ENCODE measurements around the gene SLC39A8.

The SLC39A8 gene

GRCh38 chr4:102338405-102338804, 6.9 kb downstream of the SLC39A8 start:
- DNase-seq = no peak

- DNase-seq = no peak
Measured at GRCh38 chr4:102335616-102336015, 9.7 kb downstream of the SLC39A8 start.

GRCh38 chr4:102334624-102335023, 10.7 kb downstream of the SLC39A8 start:
- DNase-seq = no peak

- no peak for DNase-seq
Measured at GRCh38 chr4:102333787-102334186, 11.5 kb downstream of the SLC39A8 start.

GRCh38 chr4:102328045-102328444, 17.2 kb downstream of the SLC39A8 start:
- DNase-seq = no peak

GRCh38 chr4:102326951-102327350, 18.3 kb downstream of the SLC39A8 start:
- no peak for DNase-seq

GRCh38 chr4:102324730-102325129, 20.6 kb downstream of the SLC39A8 start:
- DNase-seq = no peak

- DNase-seq = no peak
Measured at GRCh38 chr4:102322736-102323135, 22.5 kb downstream of the SLC39A8 start.

- DNase-seq = no peak
Measured at GRCh38 chr4:102321260-102321995, 23.9 kb downstream of the SLC39A8 start.

- DNase-seq = no peak
Measured at GRCh38 chr4:102319594-102319993, 25.7 kb downstream of the SLC39A8 start.

- DNase-seq = no peak
Measured at GRCh38 chr4:102318526-102318925, 26.8 kb downstream of the SLC39A8 start.

- DNase-seq = no peak
Measured at GRCh38 chr4:102318105-102318504, 27.2 kb downstream of the SLC39A8 start.

GRCh38 chr4:102317459-102317858, 27.8 kb downstream of the SLC39A8 start:
- DNase-seq = no peak

- DNase-seq = no peak
Measured at GRCh38 chr4:102316585-102316984, 28.7 kb downstream of the SLC39A8 start.

- DNase-seq = no peak
Measured at GRCh38 chr4:102315532-102315931, 29.8 kb downstream of the SLC39A8 start.

- no peak for DNase-seq
Measured at GRCh38 chr4:102312417-102312816, 32.9 kb downstream of the SLC39A8 start.

- DNase-seq = no peak
Measured at GRCh38 chr4:102311912-102312311, 33.4 kb downstream of the SLC39A8 start.

- DNase-seq = no peak
Measured at GRCh38 chr4:102311407-102311806, 33.9 kb downstream of the SLC39A8 start.

GRCh38 chr4:102308032-102308799, 37.1 kb downstream of the SLC39A8 start:
- DNase-seq = no peak

GRCh38 chr4:102305666-102306065, 39.6 kb downstream of the SLC39A8 start:
- DNase-seq = no peak

GRCh38 chr4:102302762-102303161, 42.5 kb downstream of the SLC39A8 start:
- no peak for DNase-seq

- no peak for DNase-seq
Measured at GRCh38 chr4:102301167-102301566, 44.1 kb downstream of the SLC39A8 start.

GRCh38 chr4:102299354-102300107, 45.8 kb downstream of the SLC39A8 start:
- DNase-seq = peak; percentile 1

- DNase-seq = no peak
Measured at GRCh38 chr4:102298716-102299115, 46.6 kb downstream of the SLC39A8 start.
